Activated naive CD4-positive, alpha-beta T cell treated with anti-CD3 and anti-CD28 coated beads, Interleukin-2, amount 50 U/mL, for 72 hours (primary cell): ENCODE data around the gene MYBPH. TPM values are rescaled to one million over a fixed set of nuclear protein-coding genes. Genes with fewer than 3 reads are reported as not detected.

ENCODE experiments used
- ATAC-seq, 2 donors: fragments of 150-1000 bp; cut with Tn5 transposase; 2 replicates each; pipeline ENCODE4 v1.10.0; 2021; ENCODE audit warnings: mild to moderate bottlenecking in 2 of 2, moderate library complexity in 2 of 2
- DNase-seq, 2 donors: peaks; one replicate each; pipeline ENCODE4 v3.0.0; 2021 to 2022; ENCODE audit warnings: low spot score in 2 of 2
- H3K27ac Mint-ChIP-seq, 2 donors: one replicate each; pipeline ENCODE4 v1.8.0; 2022; ENCODE audit warnings: mild to moderate bottlenecking in 2 of 2, mixed read lengths in 2 of 2
- H3K36me3 Mint-ChIP-seq, 2 donors: one replicate each; pipeline ENCODE4 v1.8.0; 2022; ENCODE audit warnings: mixed read lengths in 2 of 2
- H3K9me3 Mint-ChIP-seq, 2 donors: one replicate each; pipeline ENCODE4 v1.8.0; 2022; ENCODE audit warnings: mixed read lengths in 2 of 2
- total RNA-seq, 2 donors: library from RNA; stranded (reverse); gene quantifications; one replicate each; pipeline ENCODE4 v1.2.3, GENCODE V29; 2022

Gene MYBPH
- total RNA-seq, 2 donors from 2014 or later, result not detected

DNA sequence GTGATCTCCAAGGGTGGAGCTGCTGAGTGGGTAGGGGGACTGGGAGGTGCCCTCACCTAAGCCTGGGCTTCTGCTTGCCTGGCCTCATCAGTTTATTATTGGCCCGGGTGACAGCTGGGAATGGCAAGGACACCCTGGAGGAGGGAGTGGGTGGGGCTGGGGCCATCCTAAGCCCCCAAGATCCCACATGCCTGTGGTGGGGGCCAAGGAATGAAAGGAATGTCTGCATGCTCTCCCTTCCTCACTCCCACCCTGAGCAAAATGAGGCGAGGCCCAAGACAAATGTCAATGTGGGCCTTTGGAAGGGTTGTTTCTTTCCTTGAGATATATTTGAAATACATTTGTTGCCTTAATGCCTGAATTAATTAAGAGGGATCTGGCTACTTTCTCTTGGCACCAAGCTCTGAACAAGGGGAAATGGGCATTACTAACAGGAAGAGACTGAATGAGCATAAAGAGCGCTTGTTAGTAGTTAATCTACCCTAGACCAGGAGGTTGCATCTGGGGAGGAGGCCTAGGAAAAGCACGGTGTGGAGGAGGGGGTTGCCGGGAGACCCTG lies 30.6 kb upstream of the MYBPH start:
- H3K27ac Mint-ChIP-seq, result no peak overlapping the region
- no peak for ATAC-seq
- H3K9me3 Mint-ChIP-seq, result no peaks in the 10 kb centered on the region
- no peak for DNase-seq
- no peaks in the 10 kb centered on the region for H3K36me3 Mint-ChIP-seq

DNA sequence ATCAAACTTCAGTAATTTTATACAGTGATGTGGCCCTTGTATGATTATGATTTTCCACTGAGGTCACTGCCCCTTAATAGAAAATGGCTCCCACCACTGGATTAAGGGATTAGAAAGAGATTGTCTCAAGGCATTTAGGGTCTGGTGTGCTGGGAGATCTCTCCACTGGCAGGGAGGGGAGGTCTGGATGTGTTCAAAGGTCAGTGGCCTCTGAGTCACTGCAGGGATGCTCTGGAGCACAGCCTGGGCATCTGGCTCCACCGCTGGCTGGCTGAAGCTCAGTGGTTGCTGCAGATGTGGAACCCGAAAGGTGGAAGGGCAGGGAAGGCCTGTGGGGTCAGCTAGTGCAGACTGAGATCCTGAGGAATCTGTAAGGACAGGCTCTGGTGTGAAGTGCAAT lies 29.1 kb upstream of the MYBPH start:
- DNase-seq, result no peak
- no peak overlapping the region for H3K27ac Mint-ChIP-seq
- H3K9me3 Mint-ChIP-seq, result no peaks in the 10 kb centered on the region
- ATAC-seq, result no peak
- no peaks in the 10 kb centered on the region for H3K36me3 Mint-ChIP-seq

DNA sequence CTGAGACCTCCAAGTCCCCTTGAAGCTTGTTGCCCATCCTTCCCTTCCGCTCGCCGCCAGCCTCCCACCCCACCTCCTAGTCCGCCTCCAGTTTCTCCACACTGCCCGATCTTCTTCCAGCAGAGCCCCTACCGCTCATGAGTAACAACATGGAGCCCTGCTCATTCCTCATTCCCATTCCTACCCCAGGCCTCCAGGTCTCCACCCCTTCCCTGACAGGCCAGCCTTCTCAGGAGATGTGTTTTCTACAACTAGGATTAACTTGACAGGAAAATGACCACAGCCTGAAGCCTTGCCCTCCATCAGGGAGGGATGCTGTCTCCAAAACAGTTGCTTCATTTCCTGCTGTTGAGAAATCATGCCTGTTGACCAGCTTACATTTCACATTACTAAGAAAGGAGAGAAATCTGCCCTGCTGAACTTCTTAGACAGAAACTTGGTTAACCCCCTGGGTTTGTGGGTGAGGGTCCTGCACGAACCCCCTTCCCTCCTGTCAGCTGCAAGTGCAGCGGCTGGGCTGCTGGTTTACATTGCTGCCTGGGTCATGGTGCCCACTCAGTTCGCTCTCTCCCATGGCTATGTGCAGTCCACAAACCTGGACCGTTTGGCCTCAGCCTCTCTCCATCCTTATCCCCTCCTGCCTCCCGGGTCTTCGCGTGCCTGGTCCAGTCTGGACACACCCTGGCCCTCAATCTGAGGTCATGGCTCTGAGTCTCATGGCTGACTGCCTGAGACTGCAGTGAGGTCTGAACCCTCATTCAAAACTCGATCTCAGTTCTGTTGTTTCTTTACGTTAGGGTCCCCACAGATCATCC lies 27.0 kb upstream of the MYBPH start:
- DNase-seq, result no peak
- ATAC-seq, result no peak
- Mint-ChIP-seq H3K36me3 (no peaks in the 10 kb centered on the region), H3K27ac (no peak overlapping the region), H3K9me3 (no peaks in the 10 kb centered on the region)

DNA sequence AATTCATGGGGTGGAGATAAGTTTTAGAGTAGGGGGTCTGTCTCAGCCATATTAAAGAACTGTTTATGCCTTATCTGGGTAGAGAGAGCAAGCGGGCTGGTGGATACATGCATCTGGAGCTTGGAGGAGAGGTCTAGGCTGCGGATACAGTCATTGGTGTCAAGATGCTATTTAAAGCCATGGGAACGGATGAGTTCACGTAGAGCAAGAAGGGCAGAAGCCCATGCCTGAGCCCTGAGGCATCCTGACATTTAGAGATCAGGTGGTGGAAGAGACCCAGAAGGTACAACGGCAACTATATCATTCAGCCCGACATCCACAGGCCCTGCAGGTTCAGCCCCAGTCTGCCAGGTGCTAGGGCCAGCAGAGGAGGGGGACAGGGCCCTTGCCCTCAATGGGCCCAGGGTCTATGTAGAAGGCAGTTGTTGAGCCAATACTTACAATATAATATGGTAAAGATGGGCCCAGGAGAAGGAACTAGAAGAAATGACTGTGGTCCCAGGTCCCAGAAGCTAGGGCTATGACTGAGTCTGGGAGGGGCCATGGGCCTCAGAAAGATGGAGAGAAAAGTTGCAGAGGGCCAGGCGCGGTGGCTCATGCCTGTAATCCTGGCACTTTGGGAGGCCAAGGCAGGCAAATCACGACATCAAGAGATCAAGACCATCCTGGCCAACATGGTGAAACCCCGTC lies 26.0 kb upstream of the MYBPH start:
- H3K36me3 Mint-ChIP-seq, result no peaks in the 10 kb centered on the region
- DNase-seq (no peak), ATAC-seq (no peak)
- no peaks in the 10 kb centered on the region for H3K9me3 Mint-ChIP-seq
- H3K27ac Mint-ChIP-seq, result no peak overlapping the region

DNA sequence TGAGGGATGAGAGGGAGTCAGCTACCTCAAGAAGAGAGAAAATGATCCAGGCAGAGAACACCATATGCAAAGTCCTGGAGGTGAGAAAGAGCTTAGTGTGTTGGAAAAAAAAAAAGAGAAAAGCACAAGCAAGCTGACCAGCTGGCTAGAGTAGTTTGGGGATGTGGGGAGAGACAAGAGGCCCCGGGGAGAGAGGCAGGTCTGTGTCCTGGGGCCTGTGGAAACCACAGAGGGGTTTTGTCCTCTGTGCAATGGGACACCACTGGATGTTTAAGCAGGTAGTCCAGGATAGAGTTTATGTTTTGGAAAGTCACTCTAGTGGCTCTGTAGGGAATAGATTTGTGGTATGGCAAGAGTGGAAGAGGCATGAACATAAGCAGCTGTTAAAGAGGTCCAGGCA lies 25.3 kb upstream of the MYBPH start:
- ATAC-seq, result no peak
- no peak for DNase-seq
- Mint-ChIP-seq H3K27ac (peak overlapping the region in 1 of 2 donors; percentile 0), H3K9me3 (no peaks in the 10 kb centered on the region), H3K36me3 (no peaks in the 10 kb centered on the region)

DNA sequence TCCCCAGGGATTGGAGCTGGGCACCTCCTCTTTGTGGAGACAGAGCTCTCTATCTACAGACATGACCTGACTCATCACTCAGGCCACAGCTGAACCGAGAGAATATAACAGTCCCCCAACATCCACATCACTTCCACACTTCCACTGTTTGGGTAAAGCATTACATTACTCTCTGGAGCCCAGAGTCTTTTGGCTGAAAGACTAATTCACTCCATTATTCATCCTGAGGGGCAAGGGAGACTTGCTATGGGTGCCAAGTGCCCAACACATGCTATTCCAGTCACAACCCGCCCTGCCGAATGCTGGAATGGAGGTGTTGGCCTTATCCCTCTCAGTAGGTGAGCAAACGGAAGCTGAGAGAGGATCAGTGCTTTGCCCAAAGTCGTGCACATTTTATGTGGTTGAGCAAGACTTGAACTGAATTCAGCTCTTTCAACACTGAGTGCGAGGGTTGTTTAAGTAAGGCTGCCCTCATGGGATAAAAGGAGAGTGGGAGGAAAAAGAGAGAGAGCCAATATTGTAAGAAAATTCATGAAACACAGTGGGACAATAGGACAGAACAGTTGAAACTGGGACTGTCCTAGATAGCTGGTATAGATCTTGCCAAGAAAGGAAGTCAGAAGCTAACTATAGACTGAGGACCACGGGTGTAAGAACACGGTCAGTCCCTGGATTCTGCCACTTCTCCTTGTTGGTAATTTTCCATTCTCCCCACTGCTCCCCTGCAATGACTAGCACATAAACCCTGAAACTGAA lies 24.4 kb upstream of the MYBPH start:
- DNase-seq (no peak), ATAC-seq (no peak)
- Mint-ChIP-seq H3K9me3 (no peaks in the 10 kb centered on the region), H3K36me3 (no peaks in the 10 kb centered on the region), H3K27ac (peak overlapping the region in 1 of 2 donors; percentile 0)

DNA sequence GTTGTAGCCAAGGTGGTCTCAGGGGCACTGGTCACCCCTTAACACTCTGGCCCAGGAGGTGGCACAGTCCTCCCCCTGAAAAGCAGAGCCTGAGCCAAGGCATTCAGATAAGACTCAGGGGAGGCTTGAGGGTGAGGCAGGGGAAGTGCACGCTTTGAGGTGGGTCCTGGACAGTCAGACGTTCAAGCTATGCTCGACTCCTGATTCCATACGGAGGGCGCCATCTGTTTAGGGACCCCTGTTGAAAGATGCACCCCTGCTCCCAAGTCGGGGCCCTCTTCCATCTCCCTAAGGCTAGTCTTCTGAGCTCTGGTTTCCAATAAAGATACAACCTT lies 23.8 kb upstream of the MYBPH start:
- no peak overlapping the region for H3K27ac Mint-ChIP-seq
- ATAC-seq (no peak), DNase-seq (no peak)

DNA sequence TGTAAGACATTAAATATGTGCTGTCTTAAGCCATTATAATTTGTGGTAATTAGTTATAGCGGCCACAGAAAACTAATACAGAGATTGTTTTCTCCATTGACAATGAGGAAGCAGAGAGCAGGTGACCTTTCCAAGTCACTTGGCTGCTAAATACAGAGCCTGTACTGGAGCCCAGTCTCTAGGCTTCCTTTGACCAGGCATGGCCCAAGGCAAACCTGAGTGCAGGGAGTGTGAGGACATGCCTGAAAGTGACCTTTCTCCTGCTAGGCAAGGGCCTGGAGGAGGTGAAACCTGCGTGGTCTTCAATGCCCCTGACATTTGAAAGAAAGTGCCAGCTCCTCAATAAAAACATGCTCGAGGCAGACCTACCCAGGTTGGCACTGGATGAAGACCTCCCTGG lies 23.4 kb upstream of the MYBPH start:
- Mint-ChIP-seq H3K27ac (no peak overlapping the region), H3K9me3 (no peaks in the 10 kb centered on the region), H3K36me3 (no peaks in the 10 kb centered on the region)
- ATAC-seq, result no peak
- no peak for DNase-seq

More for the DNA sequence above, 23.8 kb upstream of the MYBPH start:
- H3K36me3 Mint-ChIP-seq, result no peaks in the 10 kb centered on the region
- no peaks in the 10 kb centered on the region for H3K9me3 Mint-ChIP-seq

DNA sequence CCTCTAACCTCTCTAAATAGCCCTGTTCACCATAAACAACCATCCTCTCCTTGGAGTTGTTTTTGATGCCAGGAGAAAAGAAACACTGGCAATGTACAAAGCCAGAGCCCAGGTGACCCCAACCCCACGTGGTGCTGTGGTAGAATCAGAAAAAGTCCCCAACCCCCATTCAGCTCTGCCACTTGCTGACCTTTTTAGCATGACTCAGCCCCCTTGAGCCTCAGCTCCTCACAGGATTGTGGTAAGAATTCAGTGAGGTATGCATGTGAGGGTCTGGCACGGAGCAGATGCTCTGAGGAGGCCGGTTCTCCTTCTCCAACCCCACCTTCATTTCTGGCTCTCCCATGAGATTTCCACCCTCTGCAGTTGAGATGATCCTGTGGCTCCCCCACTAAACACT lies 22.0 kb upstream of the MYBPH start:
- H3K9me3 Mint-ChIP-seq, result no peaks in the 10 kb centered on the region
- peak in 1 of 2 donors; percentile 53 for ATAC-seq

DNA sequence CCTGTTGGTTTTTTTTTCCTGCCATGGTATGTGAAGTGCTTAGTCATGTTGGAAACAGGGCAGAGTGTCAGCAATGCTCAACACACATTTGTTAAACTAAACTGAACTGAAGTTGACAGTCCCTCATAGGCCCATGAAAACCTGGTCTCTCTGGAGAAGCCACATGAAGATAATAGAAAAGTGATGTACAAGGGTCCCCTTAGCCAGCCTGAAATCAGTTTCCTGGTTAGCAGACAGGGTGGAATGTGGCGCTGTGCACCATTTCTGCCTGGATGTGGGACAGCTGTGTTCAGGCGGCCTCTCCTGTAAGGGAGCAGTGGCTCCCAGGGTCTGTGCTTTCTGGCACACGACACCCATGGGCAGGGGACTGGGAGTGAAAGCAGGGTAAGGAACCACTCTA lies 20.7 kb upstream of the MYBPH start:
- no peak for ATAC-seq
- no peaks in the 10 kb centered on the region for H3K36me3 Mint-ChIP-seq
- DNase-seq, result no peak
- H3K9me3 Mint-ChIP-seq, result no peaks in the 10 kb centered on the region
- H3K27ac Mint-ChIP-seq, result no peak overlapping the region

More for the DNA sequence above, 22.0 kb upstream of the MYBPH start:
- no peaks in the 10 kb centered on the region for H3K36me3 Mint-ChIP-seq
- no peak for DNase-seq
- peak overlapping the region in 1 of 2 donors; percentile 24 for H3K27ac Mint-ChIP-seq

DNA sequence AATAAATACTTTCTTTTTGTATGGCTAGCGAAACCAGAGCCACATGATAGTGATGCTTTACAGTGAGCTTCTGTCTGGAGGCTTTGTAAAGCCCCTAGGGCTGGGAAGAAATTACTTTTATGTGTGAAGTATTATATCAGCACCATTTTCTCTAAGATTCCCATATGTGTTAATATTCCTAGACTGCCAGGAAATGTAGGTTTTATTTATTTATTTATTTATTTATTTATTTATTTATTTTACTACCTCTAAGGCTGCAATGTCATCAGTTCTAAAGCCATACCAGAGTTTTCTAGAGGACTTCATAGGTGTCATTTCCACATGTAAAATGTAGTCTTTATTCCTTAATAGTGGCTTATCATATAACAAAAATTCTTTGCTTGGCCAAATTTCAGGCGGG lies 15.3 kb upstream of the MYBPH start:
- Mint-ChIP-seq H3K9me3 (no peaks in the 10 kb centered on the region), H3K36me3 (no peaks in the 10 kb centered on the region), H3K27ac (no peak overlapping the region)
- ATAC-seq, result no peak
- no peak for DNase-seq

DNA sequence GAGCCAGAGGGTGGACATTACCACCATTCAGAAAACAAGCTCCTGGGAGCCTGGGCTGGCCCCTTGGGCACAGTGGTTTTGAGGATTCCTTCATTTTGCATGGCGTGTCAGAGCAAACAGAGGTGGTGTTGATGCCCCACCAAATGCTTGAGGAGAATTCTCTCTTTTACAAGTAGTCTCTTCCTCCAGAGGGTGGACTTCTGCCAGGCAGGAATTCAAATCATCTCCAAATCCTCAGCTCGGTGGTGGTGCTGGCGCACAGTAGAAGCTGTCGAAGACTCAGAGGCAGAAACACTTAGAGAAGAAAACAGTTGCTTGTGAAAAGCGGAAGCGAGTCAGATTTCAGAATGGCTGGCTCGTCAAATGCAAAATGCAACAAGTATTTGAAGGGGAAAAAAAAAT lies 14.3 kb upstream of the MYBPH start:
- DNase-seq (no peak), ATAC-seq (no peak)
- H3K27ac Mint-ChIP-seq, result no peak overlapping the region
- no peaks in the 10 kb centered on the region for H3K9me3 Mint-ChIP-seq
- no peaks in the 10 kb centered on the region for H3K36me3 Mint-ChIP-seq

DNA sequence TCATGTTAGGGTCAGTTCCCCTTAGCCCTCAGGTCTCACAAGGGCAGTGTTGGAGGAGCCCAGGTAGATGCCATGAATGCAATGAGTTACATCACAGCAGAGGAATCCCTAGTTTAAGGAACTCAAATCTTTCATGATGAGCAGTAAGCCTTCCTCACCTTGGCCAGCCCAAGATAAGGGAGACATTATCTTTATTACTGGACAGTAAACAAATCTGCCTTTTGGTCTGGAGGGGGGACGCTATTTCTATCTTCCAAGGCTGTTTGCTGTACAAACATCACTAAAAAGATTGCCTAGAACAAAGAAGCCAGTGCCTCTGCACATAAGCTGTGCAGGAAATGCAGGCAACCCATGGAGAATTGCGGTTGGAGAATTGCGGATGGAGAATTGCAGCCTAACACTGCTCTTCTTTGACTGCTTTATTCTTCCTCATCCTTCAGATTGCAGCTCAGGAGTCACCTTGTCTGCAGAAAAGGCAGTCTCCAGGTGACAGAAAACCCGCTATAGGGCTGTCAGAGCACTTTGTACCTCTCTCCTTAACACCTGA lies 13.1 kb upstream of the MYBPH start:
- no peak for ATAC-seq
- DNase-seq, result no peak
- Mint-ChIP-seq H3K9me3 (no peaks in the 10 kb centered on the region), H3K36me3 (no peaks in the 10 kb centered on the region), H3K27ac (no peak overlapping the region)

DNA sequence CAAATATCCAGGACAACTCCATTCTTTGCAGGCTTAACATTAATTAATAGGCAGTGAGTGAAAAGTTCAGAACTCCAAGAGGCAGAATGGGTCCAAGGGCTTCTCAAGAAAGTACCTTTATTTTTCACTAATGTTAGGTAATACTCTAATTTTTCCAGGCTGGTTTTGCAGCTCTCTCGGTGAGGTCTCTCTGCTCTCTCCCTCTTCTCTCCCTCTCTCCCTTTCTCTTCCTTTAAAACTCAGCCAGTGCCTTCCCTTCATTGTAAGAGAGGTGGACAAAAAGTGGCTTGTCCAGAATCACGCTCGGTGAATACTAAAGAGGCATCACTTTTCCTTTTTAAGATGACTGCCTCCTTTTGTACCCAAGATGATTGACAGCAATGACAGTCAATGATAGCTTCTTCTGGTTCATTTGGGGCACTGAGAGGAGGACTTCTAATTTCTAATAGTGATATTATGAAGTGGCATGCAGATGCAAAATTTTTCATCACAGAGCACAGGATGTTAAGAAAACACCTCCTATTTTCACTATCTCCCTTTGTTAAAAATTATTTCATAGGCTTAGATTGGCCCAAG lies 12.2 kb upstream of the MYBPH start:
- Mint-ChIP-seq H3K9me3 (no peaks in the 10 kb centered on the region), H3K36me3 (no peaks in the 10 kb centered on the region)
- no peak for ATAC-seq

DNA sequence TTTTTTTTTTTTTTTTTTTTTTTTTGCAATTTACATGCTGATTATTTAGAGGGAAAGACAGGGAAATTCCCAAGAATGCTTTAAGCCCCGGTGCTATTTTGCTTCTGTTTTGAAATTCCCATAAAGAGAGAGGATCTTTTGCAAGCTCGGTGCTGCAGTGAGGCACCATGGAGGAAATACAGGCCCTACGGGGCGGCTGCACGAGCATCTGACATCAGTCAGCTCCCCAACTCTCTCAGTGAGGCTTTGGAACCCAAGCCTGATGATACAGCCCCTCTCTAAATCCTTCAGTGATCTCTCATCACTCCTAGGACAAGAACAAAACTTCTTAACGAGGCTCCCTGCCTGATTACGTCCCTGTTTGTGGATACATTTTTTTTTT lies 11.7 kb upstream of the MYBPH start:
- ATAC-seq (no peak), DNase-seq (no peak)
- H3K27ac Mint-ChIP-seq, result no peak overlapping the region
- H3K9me3 Mint-ChIP-seq, result no peaks in the 10 kb centered on the region
- no peaks in the 10 kb centered on the region for H3K36me3 Mint-ChIP-seq

More for the DNA sequence above, 12.2 kb upstream of the MYBPH start:
- H3K27ac Mint-ChIP-seq, result no peak overlapping the region
- DNase-seq, result no peak

DNA sequence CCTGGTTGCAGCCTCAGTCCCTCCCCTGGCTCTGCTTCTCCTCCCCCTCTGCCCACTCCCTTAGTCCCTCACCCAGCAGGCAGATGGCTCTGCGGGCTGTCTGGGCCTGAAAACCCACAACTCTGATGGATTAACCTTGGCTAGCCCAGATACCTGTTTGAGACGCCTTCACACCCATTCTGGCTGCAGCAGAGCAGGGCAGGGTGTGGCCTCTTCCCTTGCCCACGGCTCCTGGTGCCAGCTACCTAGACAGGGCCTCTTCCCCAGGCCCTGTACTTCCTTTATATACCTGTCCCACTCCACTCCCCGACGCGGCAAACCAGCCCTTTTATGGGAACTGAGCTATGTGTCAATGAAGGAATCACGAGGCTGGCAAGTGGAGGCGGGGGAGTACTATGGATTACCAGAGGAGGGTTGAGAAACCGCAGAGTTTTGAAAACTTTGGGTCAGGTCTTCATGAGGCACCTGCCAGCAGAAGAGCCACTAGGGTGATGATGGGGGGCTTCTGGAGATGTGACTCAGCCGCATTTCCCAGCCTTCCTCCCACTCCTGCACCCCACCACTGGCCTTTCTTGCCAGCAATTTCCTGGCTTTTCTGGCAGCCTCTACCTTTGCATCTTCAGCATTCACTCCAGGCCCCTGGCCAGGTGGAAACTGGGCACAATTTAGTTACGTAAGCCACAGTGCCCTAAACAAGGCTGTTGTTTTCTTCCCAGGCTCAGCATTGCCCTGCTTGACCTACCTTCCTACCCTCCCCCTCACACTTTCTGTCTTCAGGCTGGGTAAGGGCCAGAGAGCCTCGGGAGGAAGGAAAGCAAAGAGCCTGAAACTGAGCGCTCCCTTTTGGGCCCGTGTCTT lies 11.0 kb upstream of the MYBPH start, which contains the start of gene CHI3L1:
CHI3L1 (minus strand) TSS at position 259 of the 858 bp plus-strand sequence; CDS start at position 178, 81 bp downstream.
- Mint-ChIP-seq H3K9me3 (no peaks in the 10 kb centered on the region), H3K36me3 (no peaks in the 10 kb centered on the region), H3K27ac (peak within 1 kb of the TSS in 1 of 2 donors; percentile 41)
- ATAC-seq (peak in 1 of 2 donors; percentile 18), DNase-seq (peak in 1 of 2 donors; percentile 45)
